Loucy (cell line): Measurements from ENCODE around the gene SSNA1.

Source experiments
- H2AFZ ChIP-seq: fragments of 200-600 bp; sonication (generic); 2 replicates; pipeline ENCODE4 v1.6.0; 2016; ENCODE audit warnings: antibody characterized with exemption, mild to moderate bottlenecking, low read length, moderate library complexity
- H3F3A ChIP-seq: fragments of 200-600 bp; 2 replicates; pipeline ENCODE4 v1.6.0; 2016; ENCODE audit warnings: antibody characterized with exemption, low read depth, mild to moderate bottlenecking
- H3K27me3 ChIP-seq: fragments of 200-600 bp; sonication (generic); 2 replicates; pipeline ENCODE4 v1.6.1; 2014; ENCODE audit warnings: low read length, mild to moderate bottlenecking; ENCODE audit not compliant: insufficient read depth, poor library complexity, severe bottlenecking
- H3K36me3 ChIP-seq: fragments of 200-600 bp; sonication (generic); 2 replicates; pipeline ENCODE4 v1.6.1; 2016; ENCODE audit warnings: low read length; ENCODE audit not compliant: insufficient read depth
- H3K4me1 ChIP-seq: fragments of 200-600 bp; sonication (generic); 2 replicates; pipeline ENCODE4 v1.5.1; 2014; ENCODE audit warnings: low read length, mild to moderate bottlenecking; ENCODE audit not compliant: insufficient read depth, poor library complexity, severe bottlenecking
- H3K4me2 ChIP-seq: fragments of 200-600 bp; sonication (generic); 2 replicates; pipeline ENCODE4 v1.6.0; 2014; ENCODE audit warnings: antibody characterized with exemption, low read length, low read depth, mild to moderate bottlenecking; ENCODE audit not compliant: poor library complexity, severe bottlenecking
- H3K4me3 ChIP-seq: fragments of 200-600 bp; sonication (generic); 2 replicates; pipeline ENCODE4 v1.5.1; 2014; ENCODE audit warnings: low read length, mild to moderate bottlenecking, mixed read lengths; ENCODE audit not compliant: poor library complexity, severe bottlenecking
- H3K79me2 ChIP-seq: fragments of 200-600 bp; sonication (generic); 2 replicates; pipeline ENCODE4 v1.6.1; 2014; ENCODE audit warnings: low read length; ENCODE audit not compliant: insufficient read depth
- H3K9ac ChIP-seq: fragments of 200-600 bp; sonication (generic); 2 replicates; pipeline ENCODE4 v1.6.0; 2014; ENCODE audit warnings: mild to moderate bottlenecking, low read depth, low read length, moderate library complexity; ENCODE audit not compliant: poor library complexity, severe bottlenecking
- H3K9me2 ChIP-seq: fragments of 200-600 bp; sonication (generic); replicated peaks from 2 replicates; pipeline ENCODE4 v1.6.1; 2016; ENCODE audit warnings: low read depth, low read length, mixed read lengths
- H3K9me3 ChIP-seq: fragments of 200-600 bp; sonication (generic); 2 replicates; pipeline ENCODE4 v1.6.1; 2014; ENCODE audit warnings: mild to moderate bottlenecking, antibody characterized with exemption, low read length, low read depth; ENCODE audit not compliant: insufficient read depth
- H4K20me1 ChIP-seq: fragments of 200-600 bp; sonication (generic); 2 replicates; pipeline ENCODE4 v1.6.0; 2014; ENCODE audit warnings: antibody characterized with exemption, low read length, mild to moderate bottlenecking; ENCODE audit not compliant: insufficient read depth, poor library complexity, severe bottlenecking
- EZH2phosphoT487 ChIP-seq: fragments of 200-600 bp; IDR thresholded peaks from 2 replicates; pipeline ENCODE4 v1.6.1; 2018; ENCODE audit warnings: antibody characterized with exemption, mild to moderate bottlenecking, moderate library complexity, borderline replicate concordance
- TF ChIP-seq, protein P1 (sequence below): fragments of 200-600 bp; sonication (generic); conservative IDR thresholded peaks from 2 replicates; pipeline ENCODE4 v1.5.1; 2014; ENCODE audit warnings: mild to moderate bottlenecking, antibody characterized with exemption, low read length

SSNA1 gene

GRCh38 chr9:137162505-137163364, 25.7 kb upstream of the SSNA1 start:
- no peak overlapping the region for H3K4me3 ChIP-seq
- peaks cover 23% of the 10 kb centered on the region for H3K4me1 ChIP-seq
- no peaks in the 10 kb centered on the region for H4K20me1 ChIP-seq
- H3K27me3 ChIP-seq = peaks cover 3% of the 10 kb centered on the region
- no peaks in the 10 kb centered on the region for H3K9me2 ChIP-seq
- no peak overlapping the region for H3K4me2 ChIP-seq
- H3K9ac ChIP-seq = no peak overlapping the region
- no peaks in the 10 kb centered on the region for H3F3A ChIP-seq
- H2AFZ ChIP-seq = no peak overlapping the region
- no peaks in the 10 kb centered on the region for H3K79me2 ChIP-seq
- no peaks in the 10 kb centered on the region for H3K36me3 ChIP-seq
- H3K9me3 ChIP-seq = no peaks in the 10 kb centered on the region
- no peak for TF ChIP-seq EZH2phosphoT487
- TF ChIP-seq, protein P1, sequence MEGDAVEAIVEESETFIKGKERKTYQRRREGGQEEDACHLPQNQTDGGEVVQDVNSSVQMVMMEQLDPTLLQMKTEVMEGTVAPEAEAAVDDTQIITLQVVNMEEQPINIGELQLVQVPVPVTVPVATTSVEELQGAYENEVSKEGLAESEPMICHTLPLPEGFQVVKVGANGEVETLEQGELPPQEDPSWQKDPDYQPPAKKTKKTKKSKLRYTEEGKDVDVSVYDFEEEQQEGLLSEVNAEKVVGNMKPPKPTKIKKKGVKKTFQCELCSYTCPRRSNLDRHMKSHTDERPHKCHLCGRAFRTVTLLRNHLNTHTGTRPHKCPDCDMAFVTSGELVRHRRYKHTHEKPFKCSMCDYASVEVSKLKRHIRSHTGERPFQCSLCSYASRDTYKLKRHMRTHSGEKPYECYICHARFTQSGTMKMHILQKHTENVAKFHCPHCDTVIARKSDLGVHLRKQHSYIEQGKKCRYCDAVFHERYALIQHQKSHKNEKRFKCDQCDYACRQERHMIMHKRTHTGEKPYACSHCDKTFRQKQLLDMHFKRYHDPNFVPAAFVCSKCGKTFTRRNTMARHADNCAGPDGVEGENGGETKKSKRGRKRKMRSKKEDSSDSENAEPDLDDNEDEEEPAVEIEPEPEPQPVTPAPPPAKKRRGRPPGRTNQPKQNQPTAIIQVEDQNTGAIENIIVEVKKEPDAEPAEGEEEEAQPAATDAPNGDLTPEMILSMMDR = no peak

DNA sequence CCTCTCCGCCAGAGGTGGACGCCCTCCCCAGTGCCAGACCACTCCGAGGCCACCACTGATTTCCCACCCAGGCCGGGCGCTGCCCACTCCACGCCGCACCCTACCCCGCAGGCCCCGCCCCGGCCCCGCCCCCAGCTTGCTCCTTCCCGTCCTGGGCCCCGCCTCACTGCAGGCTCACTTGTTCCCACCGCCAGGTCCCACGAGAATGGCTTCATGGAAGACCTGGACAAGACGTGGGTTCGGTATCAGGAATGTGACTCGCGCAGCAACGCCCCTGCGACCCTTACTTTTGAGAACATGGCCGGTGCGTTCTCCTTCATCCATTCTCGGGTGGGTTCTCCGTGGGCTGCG, 25.1 kb upstream of the SSNA1 start:
- H3K4me2 ChIP-seq = no peak overlapping the region
- H3K9ac ChIP-seq = no peak overlapping the region
- H3K4me1 ChIP-seq = peaks cover 17% of the 10 kb centered on the region
- no peaks in the 10 kb centered on the region for H3K9me3 ChIP-seq
- no peaks in the 10 kb centered on the region for H3K36me3 ChIP-seq
- H4K20me1 ChIP-seq = no peaks in the 10 kb centered on the region
- no peaks in the 10 kb centered on the region for H3K9me2 ChIP-seq
- H2AFZ ChIP-seq = no peak overlapping the region
- H3F3A ChIP-seq = no peaks in the 10 kb centered on the region
- H3K4me3 ChIP-seq = no peak overlapping the region
- H3K27me3 ChIP-seq = peaks cover 8% of the 10 kb centered on the region
- TF ChIP-seq, protein P1 = no peak
- no peak for TF ChIP-seq EZH2phosphoT487
- no peaks in the 10 kb centered on the region for H3K79me2 ChIP-seq

DNA sequence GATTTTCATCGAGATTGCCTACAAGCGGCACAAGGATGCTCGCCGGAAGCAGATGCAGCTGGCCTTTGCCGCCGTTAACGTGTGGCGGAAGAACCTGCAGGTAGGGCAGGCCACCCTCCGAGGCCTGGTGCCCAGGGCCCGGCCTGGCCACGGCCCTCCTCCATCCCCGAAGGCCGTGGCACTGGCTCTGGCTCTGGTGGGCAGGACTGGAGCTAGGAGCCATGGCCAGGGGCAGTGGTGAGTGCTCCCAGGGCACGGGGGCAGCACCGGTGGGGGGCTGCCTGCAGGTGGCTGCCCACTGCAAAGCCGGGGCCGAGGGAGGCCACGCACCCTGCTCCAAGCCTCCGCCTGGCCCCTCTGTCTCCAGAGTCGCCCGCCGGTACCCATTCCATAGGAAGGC, 24.7 kb upstream of the SSNA1 start:
- Histone ChIP-seq H3K4me1 (peaks cover 13% of the 10 kb centered on the region), H3K9me3 (no peaks in the 10 kb centered on the region), H4K20me1 (no peaks in the 10 kb centered on the region), H3K79me2 (no peaks in the 10 kb centered on the region), H3K27me3 (peaks cover 12% of the 10 kb centered on the region), H3K9ac (no peak overlapping the region), H2AFZ (no peak overlapping the region), H3K4me3 (no peak overlapping the region), H3F3A (no peaks in the 10 kb centered on the region), H3K4me2 (no peak overlapping the region), H3K9me2 (no peaks in the 10 kb centered on the region), H3K36me3 (no peaks in the 10 kb centered on the region)
- no peak for TF ChIP-seq EZH2phosphoT487
- TF ChIP-seq, protein P1 = no peak
